Mesodermal cell (in vitro differentiated cells): ENCODE measurements around the gene ALK.

ENCODE experiments used
- H3K27ac ChIP-seq: 2 replicates; pipeline ENCODE4 v1.7.0; 2013; ENCODE audit warnings: mild to moderate bottlenecking, low read depth, low read length, moderate library complexity; ENCODE audit not compliant: severe bottlenecking
- H3K36me3 ChIP-seq: 2 replicates; pipeline ENCODE4 v1.7.1; 2013; ENCODE audit warnings: mild to moderate bottlenecking, low read length, moderate library complexity; ENCODE audit not compliant: control insufficient read depth, insufficient read depth
- H3K4me1 ChIP-seq: one replicate; pipeline ENCODE4 v1.7.1; 2013; ENCODE audit warnings: mild to moderate bottlenecking, low read length; ENCODE audit not compliant: insufficient read depth, control insufficient read depth, poor library complexity, severe bottlenecking
- H3K4me3 ChIP-seq: 2 replicates; pipeline ENCODE4 v1.7.0; 2013; ENCODE audit warnings: low read length, control low read depth, mild to moderate bottlenecking; ENCODE audit not compliant: insufficient read depth, poor library complexity, severe bottlenecking; ENCODE audit errors: extremely low read depth
- H3K9me3 ChIP-seq: 2 replicates; pipeline ENCODE4 v1.7.1; 2013; ENCODE audit warnings: mild to moderate bottlenecking, low read length, moderate library complexity; ENCODE audit not compliant: control insufficient read depth
- WGBS, 2 experiments: methylation state at CpG; one replicate each; pipeline ENCODE4 v1.1.5; 2013; ENCODE audit warnings: missing lambda C conversion rate in 2 of 2; ENCODE audit not compliant: insufficient coverage in 2 of 2; 5-methylcytosine and 5-hydroxymethylcytosine counted together

The ALK gene

DNA sequence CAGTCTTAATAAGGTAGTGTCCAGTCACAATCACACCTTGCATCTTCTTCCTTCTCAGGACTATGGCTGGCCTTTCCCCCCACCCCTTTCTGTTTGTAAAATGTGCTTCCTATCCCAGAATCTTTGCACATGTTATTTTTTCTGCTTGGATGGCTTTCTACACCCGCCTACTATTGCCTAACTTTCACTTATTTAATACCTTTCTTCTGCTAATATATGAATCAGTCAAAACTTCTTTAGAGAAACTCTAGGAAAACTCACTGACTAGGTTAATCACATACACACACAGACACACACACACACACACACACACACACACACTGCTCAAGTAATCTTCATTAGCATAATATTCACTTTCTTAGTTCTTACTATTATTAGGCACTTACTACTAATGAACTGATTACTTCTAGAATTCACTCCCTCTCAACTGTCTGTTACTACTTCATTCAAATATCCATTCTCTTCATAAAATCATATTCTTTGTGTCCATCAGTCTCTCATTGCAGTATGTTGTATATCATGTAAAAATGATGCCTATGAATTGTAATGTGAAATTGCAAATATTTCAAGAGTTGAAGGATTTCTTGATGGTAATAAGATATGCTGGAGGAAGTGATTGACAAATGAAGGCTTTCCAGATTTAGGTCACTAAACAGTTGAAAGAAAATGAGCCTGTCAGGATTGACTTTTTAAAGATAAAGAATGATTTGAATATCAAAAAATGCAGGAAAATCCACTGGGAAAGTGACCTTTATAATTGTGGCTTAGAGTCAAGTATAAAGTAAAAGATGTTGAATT, 754.9 kb downstream of the ALK start:
- Histone ChIP-seq H3K36me3 (no peaks in the 10 kb centered on the region), H3K4me3 (no peak overlapping the region), H3K4me1 (no peaks in the 10 kb centered on the region), H3K9me3 (no peaks in the 10 kb centered on the region), H3K27ac (no peak overlapping the region)
- 80% methylated on average over 1 of the region's 1 CpG; no CpG with 5 or more reads in 1 of the 2 experiments for WGBS, 2 experiments

DNA sequence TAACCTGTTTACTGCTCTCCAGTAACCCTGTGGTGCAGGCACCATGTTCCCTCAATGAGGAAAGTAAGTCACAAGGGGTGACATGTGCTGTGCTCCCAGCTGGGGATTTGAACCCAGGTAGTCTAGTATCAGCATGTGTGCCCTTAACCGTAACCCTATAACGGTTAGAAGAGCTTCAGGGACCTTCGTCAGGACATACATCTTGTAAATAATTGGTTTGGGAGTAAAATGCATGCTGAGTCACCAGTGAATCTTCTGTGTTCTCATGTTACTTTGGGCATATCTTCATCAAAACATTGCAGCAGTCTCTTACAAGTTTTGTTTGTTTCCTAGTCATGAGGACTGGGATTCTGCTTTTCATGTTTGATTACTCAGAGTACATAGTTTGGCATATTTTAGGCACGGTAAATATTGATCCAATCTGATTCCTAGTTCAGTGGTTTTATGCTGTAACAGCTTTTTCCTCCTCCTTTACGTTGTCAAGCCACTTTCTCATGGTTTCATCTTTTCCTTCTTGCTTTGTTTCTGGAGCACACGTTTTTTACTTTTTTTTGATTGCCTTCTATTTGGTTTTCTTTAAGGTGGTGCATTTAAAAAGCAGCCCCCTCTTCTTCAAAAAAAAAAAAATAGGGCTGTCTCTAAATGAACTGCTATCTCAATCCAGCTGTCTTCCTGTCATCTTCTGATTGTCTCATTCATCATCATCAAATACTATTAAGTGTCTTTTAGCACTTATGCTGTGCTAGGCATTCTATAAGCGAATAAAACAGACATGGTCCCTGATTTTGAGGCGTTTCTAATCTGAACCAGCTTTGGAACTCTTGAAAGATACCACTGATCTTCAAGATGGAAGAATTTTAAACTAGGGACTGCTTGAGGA, 755.8 kb downstream of the ALK start:
- 69 to 77% methylated on average over 4 to 5 of the region's 8 CpGs for WGBS, 2 experiments
- Histone ChIP-seq H3K4me3 (no peak overlapping the region), H3K9me3 (no peaks in the 10 kb centered on the region), H3K27ac (no peak overlapping the region), H3K4me1 (no peaks in the 10 kb centered on the region), H3K36me3 (no peaks in the 10 kb centered on the region)

GRCh38 chr2:29164091-29164846, 757.1 kb downstream of the ALK start:
- no peaks in the 10 kb centered on the region for H3K4me1 ChIP-seq
- 100% methylated on average over 2 of the region's 5 CpGs; no CpG with 5 or more reads in 1 of the 2 experiments for WGBS, 2 experiments
- no peaks in the 10 kb centered on the region for H3K36me3 ChIP-seq
- H3K27ac ChIP-seq, result no peak overlapping the region
- H3K9me3 ChIP-seq, result no peaks in the 10 kb centered on the region
- no peak overlapping the region for H3K4me3 ChIP-seq

DNA sequence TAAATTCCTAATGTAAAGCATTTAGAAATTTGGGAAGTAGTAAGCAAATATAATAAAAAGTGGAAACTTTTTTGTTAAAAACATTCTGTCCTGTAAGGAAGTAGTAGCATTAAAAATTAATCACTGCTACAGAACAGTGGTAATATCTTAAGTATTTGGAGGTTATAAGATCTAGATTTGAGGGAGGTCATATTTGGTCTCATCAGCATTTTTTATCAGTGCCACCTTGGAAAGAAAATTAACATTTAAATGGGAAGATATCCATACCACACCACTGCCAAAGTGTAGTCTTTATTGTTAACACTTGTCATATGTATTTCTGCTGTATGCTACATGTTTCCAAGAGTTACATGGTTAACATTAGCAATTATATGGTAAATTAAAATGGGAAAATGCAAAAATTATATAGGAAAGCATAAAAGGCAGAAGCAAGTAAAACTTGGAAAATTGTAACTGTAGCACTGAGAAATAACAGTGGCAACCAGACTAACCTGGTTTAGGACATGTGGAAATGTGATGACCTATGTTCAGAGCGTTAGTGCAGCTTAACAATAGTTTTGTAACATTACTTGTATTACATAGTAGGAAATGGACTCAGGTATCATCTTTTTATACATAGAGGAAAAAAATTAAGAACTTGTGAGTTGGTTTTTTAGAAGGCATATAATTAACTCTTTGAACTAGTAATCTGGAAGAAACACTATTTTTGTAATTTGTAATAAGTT, 759.0 kb downstream of the ALK start:
- Histone ChIP-seq H3K4me3 (no peak overlapping the region), H3K9me3 (no peaks in the 10 kb centered on the region), H3K4me1 (no peaks in the 10 kb centered on the region), H3K27ac (no peak overlapping the region), H3K36me3 (no peaks in the 10 kb centered on the region)
- WGBS, 2 experiments, result no CpG with 5 or more reads among the region's 1 CpG

- H3K27ac ChIP-seq, result no peak overlapping the region
- H3K36me3 ChIP-seq, result no peaks in the 10 kb centered on the region
- no peaks in the 10 kb centered on the region for H3K4me1 ChIP-seq
- H3K4me3 ChIP-seq, result no peak overlapping the region
- no peaks in the 10 kb centered on the region for H3K9me3 ChIP-seq
- 82% methylated on average over 2 of the region's 5 CpGs; no CpG with 5 or more reads in 1 of the 2 experiments for WGBS, 2 experiments
Observed at GRCh38 chr2:29160184-29160583, 761.2 kb downstream of the ALK start.

- no peak overlapping the region for H3K27ac ChIP-seq
- no peak overlapping the region for H3K4me3 ChIP-seq
- H3K4me1 ChIP-seq, result no peaks in the 10 kb centered on the region
- H3K9me3 ChIP-seq, result no peaks in the 10 kb centered on the region
- WGBS, 2 experiments, result 100% methylated on average over 1 of the region's 1 CpG; no CpG with 5 or more reads in 1 of the 2 experiments
- H3K36me3 ChIP-seq, result no peaks in the 10 kb centered on the region
Observed at GRCh38 chr2:29159125-29159524, 762.3 kb downstream of the ALK start.

DNA sequence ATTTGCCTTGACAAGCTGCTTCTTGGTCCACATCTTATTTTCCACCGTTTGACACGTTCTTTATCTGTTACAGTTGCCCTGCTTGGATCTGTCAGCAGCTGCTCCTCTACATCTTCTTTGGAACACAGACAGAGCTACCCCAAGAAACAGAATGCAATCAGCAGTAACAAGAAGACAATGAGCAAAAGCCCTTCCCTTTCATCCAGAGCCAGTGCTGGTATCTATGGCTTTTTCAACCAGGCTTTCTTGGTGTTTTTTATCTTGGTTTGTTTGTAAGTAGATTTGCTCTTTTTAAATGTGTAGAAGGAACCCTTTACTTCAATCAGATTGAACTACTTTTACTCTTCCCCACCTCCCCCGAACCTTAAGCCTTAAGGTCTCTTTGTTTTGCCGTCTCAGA, 764.3 kb downstream of the ALK start:
- no peaks in the 10 kb centered on the region for H3K9me3 ChIP-seq
- H3K4me3 ChIP-seq, result no peak overlapping the region
- H3K4me1 ChIP-seq, result no peaks in the 10 kb centered on the region
- WGBS, 2 experiments, result 59 to 85% methylated on average over 2 to 4 of the region's 4 CpGs
- no peak overlapping the region for H3K27ac ChIP-seq
- no peaks in the 10 kb centered on the region for H3K36me3 ChIP-seq

GRCh38 chr2:29155578-29155977, 765.8 kb downstream of the ALK start:
- no peak overlapping the region for H3K27ac ChIP-seq
- WGBS, 2 experiments, result 74% methylated on average over 2 of the region's 2 CpGs; no CpG with 5 or more reads in 1 of the 2 experiments
- H3K4me1 ChIP-seq, result no peaks in the 10 kb centered on the region
- no peak overlapping the region for H3K4me3 ChIP-seq
- no peaks in the 10 kb centered on the region for H3K9me3 ChIP-seq
- no peaks in the 10 kb centered on the region for H3K36me3 ChIP-seq

DNA sequence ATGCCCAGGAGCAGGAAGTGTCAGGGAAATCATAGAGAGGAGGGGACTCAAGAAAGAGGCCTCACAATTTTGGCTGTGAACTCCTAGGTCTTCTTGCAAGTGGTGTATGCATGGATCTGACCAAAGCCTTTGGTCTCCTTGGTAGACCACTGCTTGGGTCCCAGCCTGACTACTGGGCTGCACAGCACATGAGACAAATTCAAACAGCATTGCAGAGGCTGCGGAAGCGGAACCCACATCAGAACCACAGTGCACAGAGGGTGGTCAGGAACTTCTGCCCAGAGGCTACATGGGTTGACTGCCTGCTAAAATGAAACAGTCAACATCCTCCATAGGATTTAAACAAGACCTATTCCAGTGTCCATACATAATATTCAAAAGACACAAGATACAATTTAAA, 766.8 kb downstream of the ALK start:
- Histone ChIP-seq H3K4me1 (no peaks in the 10 kb centered on the region), H3K36me3 (no peaks in the 10 kb centered on the region), H3K4me3 (no peak overlapping the region), H3K27ac (no peak overlapping the region), H3K9me3 (no peaks in the 10 kb centered on the region)
- 93% methylated on average over 2 of the region's 2 CpGs; no CpG with 5 or more reads in 1 of the 2 experiments for WGBS, 2 experiments

DNA sequence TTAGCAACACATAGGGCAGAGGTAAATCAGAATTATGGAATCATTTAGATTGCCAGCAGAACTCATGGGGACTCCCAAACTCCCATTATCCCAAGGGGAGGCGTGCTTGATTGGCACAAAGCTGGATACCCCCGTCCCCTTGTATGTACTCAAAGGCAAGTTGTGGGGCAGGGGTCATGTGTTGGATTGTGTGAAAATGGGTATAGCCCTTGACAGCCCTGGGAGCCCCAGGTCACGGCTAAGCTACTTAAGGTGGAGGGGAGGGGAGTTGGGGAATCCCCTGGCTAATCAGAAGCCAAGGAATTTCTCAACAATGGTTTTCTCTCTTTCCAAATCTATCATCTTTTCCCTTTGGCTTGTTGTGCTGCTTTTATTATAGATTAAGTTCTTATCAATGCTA, 773.4 kb downstream of the ALK start:
- 100% methylated on average over 1 of the region's 3 CpGs; no CpG with 5 or more reads in 1 of the 2 experiments for WGBS, 2 experiments
- H3K4me1 ChIP-seq, result no peaks in the 10 kb centered on the region
- H3K27ac ChIP-seq, result no peak overlapping the region
- H3K4me3 ChIP-seq, result no peak overlapping the region
- H3K36me3 ChIP-seq, result no peaks in the 10 kb centered on the region
- no peaks in the 10 kb centered on the region for H3K9me3 ChIP-seq
